DOHH2 (cell line): Measurements from ENCODE around the gene STMN3.
"Not testable (repeated sequence)": the region's sequence is repeated elsewhere in the genome, so short reads cannot be mapped to it uniquely, and the experiment has no call there.

Experiments used
- H3F3A ChIP-seq: fragments of 200-600 bp; sonication (generic), shearing (Covaris generic); 2 replicates; pipeline ENCODE4 v1.6.0; 2016; ENCODE audit warnings: antibody characterized with exemption, mild to moderate bottlenecking; ENCODE audit not compliant: control insufficient read depth, insufficient read depth
- H3K27ac ChIP-seq: fragments of 200-600 bp; sonication (generic); 2 replicates; pipeline ENCODE4 v1.5.1; 2014; ENCODE audit warnings: low read depth, mild to moderate bottlenecking, low read length, moderate library complexity
- H3K27me3 ChIP-seq: fragments of 200-600 bp; sonication (generic); 2 replicates; pipeline ENCODE4 v1.6.1; 2014; ENCODE audit warnings: mild to moderate bottlenecking, low read length, mixed read lengths; ENCODE audit not compliant: control insufficient read depth
- H3K36me3 ChIP-seq: fragments of 200-600 bp; sonication (generic); 2 replicates; pipeline ENCODE4 v1.6.1; 2014; ENCODE audit warnings: mild to moderate bottlenecking, low read length, moderate library complexity, mixed read lengths; ENCODE audit not compliant: control insufficient read depth
- H3K4me1 ChIP-seq: fragments of 200-600 bp; sonication (generic); 2 replicates; pipeline ENCODE4 v1.6.1; 2014; ENCODE audit warnings: mild to moderate bottlenecking, low read length, mixed read lengths; ENCODE audit not compliant: control insufficient read depth
- H3K4me2 ChIP-seq: fragments of 200-600 bp; sonication (generic); 2 replicates; pipeline ENCODE4 v1.6.0; 2014; ENCODE audit warnings: mild to moderate bottlenecking, low read length, moderate library complexity
- H3K4me3 ChIP-seq: fragments of 200-600 bp; sonication (generic); 2 replicates; pipeline ENCODE4 v1.5.1; 2014; ENCODE audit warnings: mild to moderate bottlenecking, low read length, mixed read lengths
- H3K79me2 ChIP-seq: fragments of 200-600 bp; sonication (generic); 2 replicates; pipeline ENCODE4 v1.6.1; 2014; ENCODE audit warnings: mild to moderate bottlenecking, low read length, mixed read lengths; ENCODE audit not compliant: control insufficient read depth
- H3K9me2 ChIP-seq: fragments of 200-600 bp; sonication (generic); replicated peaks from 2 replicates; pipeline ENCODE4 v1.6.1; 2014; ENCODE audit warnings: mild to moderate bottlenecking, low read length, mixed read lengths; ENCODE audit not compliant: control insufficient read depth
- H3K9me3 ChIP-seq: fragments of 200-600 bp; sonication (generic); 2 replicates; pipeline ENCODE4 v1.6.1; 2014; ENCODE audit warnings: antibody characterized with exemption, low read length, mixed read lengths; ENCODE audit not compliant: control insufficient read depth, insufficient read depth
- H4K20me1 ChIP-seq: fragments of 200-600 bp; sonication (generic); 2 replicates; pipeline ENCODE4 v1.6.0; 2014; ENCODE audit warnings: low read depth, mild to moderate bottlenecking, antibody characterized with exemption, low read length, moderate library complexity; ENCODE audit not compliant: control insufficient read depth, insufficient read depth
- CTCF ChIP-seq: fragments of 200-600 bp; sonication (generic); IDR thresholded peaks from one replicate; pipeline ENCODE4 v1.5.1; 2014; ENCODE audit warnings: antibody characterized with exemption, mild to moderate bottlenecking, low read depth, low read length; ENCODE audit not compliant: poor library complexity, severe bottlenecking
- EZH2phosphoT487 ChIP-seq: fragments of 200-600 bp; sonication (generic); IDR thresholded peaks from 2 replicates; pipeline ENCODE4 v1.6.1; 2017; ENCODE audit warnings: borderline replicate concordance, mild to moderate bottlenecking, antibody characterized with exemption, low read length, moderate library complexity, mixed read lengths

STMN3 gene

DNA sequence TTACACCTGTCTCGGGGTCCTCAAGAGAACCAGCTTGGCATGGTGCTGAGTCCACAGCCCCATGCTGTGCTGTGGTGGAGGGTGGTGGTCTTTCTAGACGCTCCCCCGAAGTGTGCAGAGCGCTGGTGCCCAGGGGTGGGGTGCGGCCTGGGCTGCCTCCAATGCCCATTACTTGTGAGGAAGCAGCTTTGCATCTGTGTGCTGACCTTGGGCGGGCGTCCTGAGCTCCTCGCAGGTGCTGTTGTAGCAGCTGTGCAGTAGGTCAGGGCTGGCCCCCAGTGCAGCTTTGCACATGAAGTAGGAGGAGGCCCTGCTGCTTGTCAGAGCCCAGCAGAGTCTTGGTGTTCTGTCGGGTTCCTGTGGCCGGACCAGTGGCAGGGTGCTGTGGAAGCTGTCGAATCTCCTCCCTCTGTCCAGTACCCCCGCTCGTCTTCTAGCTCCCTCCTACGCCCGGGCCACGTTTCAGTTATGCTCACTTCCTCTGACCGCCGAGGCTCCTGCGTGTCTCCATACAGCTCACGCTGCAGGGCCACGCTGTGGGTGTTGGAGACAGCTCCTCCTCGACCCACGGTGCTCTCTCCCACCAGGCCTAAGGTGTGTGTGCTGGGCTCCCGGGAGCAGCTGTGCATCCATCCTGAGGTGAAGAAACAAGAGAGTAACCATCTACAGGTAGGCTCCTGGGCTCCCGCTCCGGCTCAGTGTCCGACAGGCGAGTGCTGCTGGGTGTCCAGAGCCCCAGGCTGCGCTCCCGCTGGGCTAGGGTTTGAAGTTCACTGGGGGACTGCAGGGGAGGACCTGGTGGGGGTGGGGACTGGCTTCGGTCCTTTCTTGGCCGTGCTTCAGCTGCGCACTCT is 9.0 kb upstream of the STMN3 start:
- Histone ChIP-seq H3K4me1 (peaks cover 15% of the 10 kb centered on the region), H3K4me2 (no peak overlapping the region), H4K20me1 (peaks cover 8% of the 10 kb centered on the region; the same call in 1 of the 2 replicates), H3K9me3 (no peaks in the 10 kb centered on the region), H3F3A (no peaks in the 10 kb centered on the region), H3K27ac (no peak overlapping the region), H3K9me2 (no peaks in the 10 kb centered on the region), H3K36me3 (peaks cover 44% of the 10 kb centered on the region), H3K27me3 (no peaks in the 10 kb centered on the region), H3K79me2 (peaks cover 23% of the 10 kb centered on the region), H3K4me3 (no peak overlapping the region)
- TF ChIP-seq EZH2phosphoT487 (no peak), CTCF (no peak)

GRCh38 chr20:63661108-63661507 is 7.9 kb upstream of the STMN3 start:
- Histone ChIP-seq H3K27me3 (no peaks in the 10 kb centered on the region), H3K4me3 (no peak overlapping the region), H3K27ac (no peak overlapping the region), H3K36me3 (peaks cover 42% of the 10 kb centered on the region), H3K4me1 (peaks cover 17% of the 10 kb centered on the region), H3K9me2 (no peaks in the 10 kb centered on the region), H3K9me3 (no peaks in the 10 kb centered on the region), H3K4me2 (no peak overlapping the region), H4K20me1 (peaks cover 8% of the 10 kb centered on the region; the same call in 1 of the 2 replicates), H3F3A (no peaks in the 10 kb centered on the region), H3K79me2 (peaks cover 23% of the 10 kb centered on the region)
- TF ChIP-seq EZH2phosphoT487 (no peak), CTCF (no peak)

DNA sequence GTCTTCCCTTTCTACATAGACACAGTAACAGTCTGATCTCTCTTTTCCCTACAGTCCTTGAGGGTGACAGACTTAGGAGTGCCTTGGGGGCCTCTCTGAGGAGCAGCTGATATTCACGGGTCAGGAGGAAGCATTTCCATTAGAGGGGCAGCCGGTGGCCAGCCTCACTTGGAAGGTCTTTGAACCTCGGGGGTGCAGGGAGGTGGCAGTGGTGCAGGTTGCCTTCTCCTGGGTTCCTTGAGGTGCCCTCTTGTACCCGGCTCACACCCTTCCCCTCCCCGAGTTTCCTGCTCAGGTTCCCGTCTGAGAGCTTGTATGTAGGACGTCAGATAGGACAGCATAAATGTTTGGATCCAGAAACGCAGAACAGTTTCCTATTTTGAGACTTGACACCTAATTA is 7.4 kb upstream of the STMN3 start:
- no peak overlapping the region for H3K27ac ChIP-seq
- peaks cover 23% of the 10 kb centered on the region for H3K79me2 ChIP-seq
- H3K9me3 ChIP-seq = no peaks in the 10 kb centered on the region
- H3K36me3 ChIP-seq = peaks cover 37% of the 10 kb centered on the region
- H4K20me1 ChIP-seq = peaks cover 8% of the 10 kb centered on the region; the same call in 1 of the 2 replicates
- H3K27me3 ChIP-seq = no peaks in the 10 kb centered on the region
- peaks cover 17% of the 10 kb centered on the region for H3K4me1 ChIP-seq
- no peak overlapping the region for H3K4me3 ChIP-seq
- no peaks in the 10 kb centered on the region for H3F3A ChIP-seq
- TF ChIP-seq CTCF (no peak), EZH2phosphoT487 (no peak)
- no peak overlapping the region for H3K4me2 ChIP-seq
- no peaks in the 10 kb centered on the region for H3K9me2 ChIP-seq

GRCh38 chr20:63660174-63660573 is 7.0 kb upstream of the STMN3 start:
- not testable (repeated sequence) for H3K9me2 ChIP-seq, H3K9me3 ChIP-seq, H3K4me3 ChIP-seq, H3K27me3 ChIP-seq, H3K4me2 ChIP-seq, H3K27ac ChIP-seq, H3F3A ChIP-seq, H4K20me1 ChIP-seq
- peaks cover 17% of the 10 kb centered on the region for H3K4me1 ChIP-seq
- H3K79me2 ChIP-seq = peaks cover 23% of the 10 kb centered on the region
- peaks cover 35% of the 10 kb centered on the region for H3K36me3 ChIP-seq
